H1 (cell line): ENCODE data around the gene PARD3. TPM values are rescaled to one million over a fixed set of nuclear protein-coding genes. Genes with fewer than 3 reads are reported as not detected.

ENCODE experiments used
- CTCF ChIA-PET: fragments of 300-600 bp; sonication (Branson Sonifier 250); formaldehyde crosslinking; loops from one replicate; lab custom pipeline; 2021; ENCODE audit not compliant: partially characterized antibody; lab: Charles Lee
- POLR2A ChIA-PET: fragments of 300-600 bp; sonication (Branson Sonifier 250); formaldehyde crosslinking; loops from one replicate; lab custom pipeline; 2021; ENCODE audit warnings: inconsistent platforms; ENCODE audit not compliant: partially characterized antibody; lab: Charles Lee
- DNase-seq, 2 experiments: peaks; one replicate each; pipeline versions ENCODE4 v3.0.0 to v3.0.0-alpha.2; 2010 to 2022; ENCODE audit warnings: low spot score in 2 of 2, low read depth in 1 of 2, mixed read lengths in 1 of 2
- FAIRE-seq: peaks from 2 replicates; lab custom pipeline; 2011; peaks lifted over from hg19 to GRCh38; lab: Jason Lieb, UNC
- H2AFZ ChIP-seq: 2 replicates; pipeline ENCODE4 v1.8.1; 2012; ENCODE audit warnings: low read length, inconsistent platforms
- H2AK5ac ChIP-seq: 2 replicates; pipeline ENCODE4 v1.6.1; 2013; ENCODE audit warnings: low read depth, low read length
- H2BK120ac ChIP-seq: replicated peaks from 2 replicates; pipeline ENCODE3; 2013; ENCODE audit warnings: low read depth, low read length, inconsistent platforms
- H2BK12ac ChIP-seq: 2 replicates; pipeline ENCODE4 v1.6.1; 2013; ENCODE audit warnings: low read depth, low read length
- H2BK15ac ChIP-seq: 2 replicates; pipeline ENCODE4 v1.6.1; 2013; ENCODE audit warnings: low read length
- H2BK20ac ChIP-seq: 2 replicates; pipeline ENCODE4 v1.6.1; 2013; ENCODE audit warnings: low read length
- H2BK5ac ChIP-seq: 2 replicates; pipeline ENCODE4 v1.6.1; 2013; ENCODE audit warnings: low read depth, low read length
- H3K14ac ChIP-seq: 2 replicates; pipeline ENCODE4 v1.6.1; 2013; ENCODE audit warnings: inconsistent platforms; ENCODE audit not compliant: insufficient read length
- H3K18ac ChIP-seq: 2 replicates; pipeline ENCODE4 v1.6.1; 2013; ENCODE audit warnings: low read length; ENCODE audit errors: extremely low read depth
- H3K23ac ChIP-seq: 2 replicates; pipeline ENCODE4 v1.6.1; 2013; ENCODE audit warnings: inconsistent platforms; ENCODE audit not compliant: insufficient read length
- H3K23me2 ChIP-seq: 2 replicates; pipeline ENCODE4 v1.6.1; 2013; ENCODE audit warnings: low read depth, low read length
- H3K27ac ChIP-seq: 2 replicates; pipeline ENCODE4 v1.6.1; 2011; ENCODE audit warnings: low read depth, low read length, inconsistent platforms
- H3K27me3 ChIP-seq, 4 experiments: replicated peaks in 1 of 4; 1 replicate in 1 of 4; 2 replicates in 3 of 4; pipeline versions ENCODE4 v1.6.1 to v1.8.1; 2011 to 2013; ENCODE audit warnings: low read length in 3 of 4, mild to moderate bottlenecking in 3 of 4, inconsistent platforms in 2 of 4, mixed read lengths in 2 of 4, moderate library complexity in 1 of 4; ENCODE audit not compliant: control insufficient read depth in 3 of 4, insufficient read depth in 3 of 4; ENCODE audit errors: extremely low read depth in 1 of 4
- H3K36me3 ChIP-seq, 4 experiments: 2 replicates each; pipeline versions ENCODE4 v1.6.1 to v1.8.1; 2011 to 2013; ENCODE audit warnings: mild to moderate bottlenecking in 4 of 4, low read length in 3 of 4, moderate library complexity in 2 of 4, control low read depth in 1 of 4, inconsistent platforms in 1 of 4; ENCODE audit not compliant: insufficient read depth in 4 of 4, control insufficient read depth in 2 of 4
- H3K4ac ChIP-seq: replicated peaks from 2 replicates; pipeline ENCODE3; 2013; ENCODE audit warnings: low read length, low read depth, mixed read lengths, inconsistent platforms; ENCODE audit not compliant: insufficient read length
- H3K4me1 ChIP-seq, 4 experiments: replicated peaks in 1 of 4; 1 replicate in 1 of 4; 2 replicates in 3 of 4; pipeline versions ENCODE4 v1.6.1 to v1.8.1; 2011 to 2013; ENCODE audit warnings: low read length in 3 of 4, inconsistent platforms in 2 of 4, mixed read lengths in 1 of 4; ENCODE audit not compliant: insufficient read depth in 4 of 4, control insufficient read depth in 3 of 4
- H3K4me2 ChIP-seq, 2 experiments: 2 replicates each; pipeline versions ENCODE4 v1.6.1 to v1.8.1; 2011 to 2013; ENCODE audit warnings: low read depth in 2 of 2, low read length in 2 of 2, control low read depth in 1 of 2, inconsistent platforms in 1 of 2, mild to moderate bottlenecking in 1 of 2; ENCODE audit not compliant: insufficient read depth in 1 of 2
- H3K4me3 ChIP-seq, 4 experiments: fragments of 200-600, 300-600 bp in 1 of 4; sonication (generic), shearing (Covaris generic), sonication (Bioruptor Twin) in 1 of 4; 2 replicates each; pipeline versions ENCODE4 v1.5.1 to v1.8.1; 2011 to 2016; ENCODE audit warnings: low read length in 4 of 4, low read depth in 3 of 4, control low read depth in 2 of 4, inconsistent platforms in 2 of 4, mild to moderate bottlenecking in 2 of 4, mixed read lengths in 1 of 4, moderate library complexity in 1 of 4; ENCODE audit not compliant: insufficient read depth in 2 of 4; ENCODE audit errors: extremely low read depth in 1 of 4
- H3K56ac ChIP-seq: replicated peaks from 2 replicates; pipeline ENCODE3; 2013; ENCODE audit warnings: low read depth, mild to moderate bottlenecking, mixed read lengths, low read length, inconsistent platforms; ENCODE audit not compliant: insufficient read length
- H3K79me1 ChIP-seq: 2 replicates; pipeline ENCODE4 v1.6.1; 2013; ENCODE audit warnings: low read depth, low read length, control low read depth
- H3K79me2 ChIP-seq, 2 experiments: 2 replicates each; pipeline versions ENCODE4 v1.6.1 to v1.8.1; 2012 to 2013; ENCODE audit warnings: low read length in 2 of 2, mild to moderate bottlenecking in 2 of 2, inconsistent platforms in 1 of 2; ENCODE audit not compliant: insufficient read depth in 2 of 2, control insufficient read depth in 1 of 2
- H3K9ac ChIP-seq, 4 experiments: replicated peaks in 1 of 4; 1 replicate in 1 of 4; 2 replicates in 3 of 4; pipeline versions ENCODE4 v1.6.1 to v1.8.1; 2011 to 2013; ENCODE audit warnings: low read depth in 3 of 4, low read length in 3 of 4, control low read depth in 2 of 4, mild to moderate bottlenecking in 2 of 4, moderate library complexity in 2 of 4, inconsistent platforms in 1 of 4; ENCODE audit errors: extremely low read depth in 1 of 4
- H3K9me3 ChIP-seq, 2 experiments: 2 replicates each; pipeline versions ENCODE4 v1.6.1 to v1.8.1; 2012 to 2013; ENCODE audit warnings: mild to moderate bottlenecking in 2 of 2, moderate library complexity in 2 of 2, control low read depth in 1 of 2, inconsistent platforms in 1 of 2, low read depth in 1 of 2, low read length in 1 of 2, mixed read lengths in 1 of 2; ENCODE audit not compliant: insufficient read depth in 2 of 2
- H4K20me1 ChIP-seq, 2 experiments: replicated peaks in 1 of 2; 2 replicates each; pipeline versions ENCODE3 to v1.8.1; 2011 to 2013; ENCODE audit warnings: inconsistent platforms in 2 of 2, low read length in 2 of 2, mild to moderate bottlenecking in 1 of 2; ENCODE audit not compliant: insufficient read depth in 2 of 2, control insufficient read depth in 1 of 2
- H4K5ac ChIP-seq: 2 replicates; pipeline ENCODE4 v1.6.1; 2013; ENCODE audit warnings: low read length, low read depth, mixed read lengths, inconsistent platforms; ENCODE audit not compliant: insufficient read length
- H4K8ac ChIP-seq: 2 replicates; pipeline ENCODE4 v1.8.0; 2013; ENCODE audit warnings: mild to moderate bottlenecking, moderate library complexity, low read length, inconsistent platforms; ENCODE audit not compliant: insufficient read depth; ENCODE audit errors: extremely low read depth
- H4K91ac ChIP-seq: replicated peaks from 2 replicates; pipeline ENCODE3; 2013; ENCODE audit warnings: low read length, mixed read lengths, inconsistent platforms; ENCODE audit not compliant: insufficient read length
- BRCA1 ChIP-seq: IDR thresholded peaks from 2 replicates; pipeline ENCODE4 v1.6.1; 2012; ENCODE audit warnings: low read depth, low read length, improper control_type of control experiment
- CEBPB ChIP-seq: IDR thresholded peaks from 2 replicates; pipeline ENCODE4 v1.6.1; 2012; ENCODE audit warnings: low read depth, low read length
- CHD1 ChIP-seq: IDR thresholded peaks from 2 replicates; pipeline ENCODE4 v1.6.1; 2012; ENCODE audit warnings: low read depth, low read length, improper control_type of control experiment
- CREB1 ChIP-seq: IDR thresholded peaks from 2 replicates; pipeline ENCODE4 v1.6.1; 2012; ENCODE audit warnings: inconsistent platforms
- GTF2F1 ChIP-seq: IDR thresholded peaks from 2 replicates; pipeline ENCODE4 v1.6.1; 2012; ENCODE audit warnings: low read depth, low read length, improper control_type of control experiment, borderline replicate concordance
- JUND ChIP-seq: IDR thresholded peaks from 2 replicates; pipeline ENCODE4 v1.6.1; 2011; ENCODE audit warnings: mild to moderate bottlenecking, improper control_type of control experiment, low read length
- POLR2A ChIP-seq, 2 experiments: IDR thresholded peaks; 1 replicate in 1 of 2; 2 replicates in 1 of 2; pipeline ENCODE4 v1.6.1; 2011; ENCODE audit warnings: low read depth in 2 of 2, low read length in 2 of 2, mild to moderate bottlenecking in 2 of 2; ENCODE audit errors: control extremely low read depth in 1 of 2
- POU5F1 ChIP-seq: IDR thresholded peaks from 2 replicates; pipeline ENCODE4 v1.6.1; 2011; ENCODE audit warnings: low read depth, mild to moderate bottlenecking, low read length, moderate library complexity
- RNF2 ChIP-seq: fragments of 200-900, 300-1000 bp; sonication (generic); IDR thresholded peaks from 2 replicates; pipeline ENCODE4 v1.7.1; 2016; ENCODE audit warnings: borderline replicate concordance, low read depth, mild to moderate bottlenecking, antibody characterized with exemption, low read length; ENCODE audit not compliant: poor library complexity, severe bottlenecking; ENCODE audit errors: missing control alignments
- ZNF274 ChIP-seq: IDR thresholded peaks from 2 replicates; pipeline ENCODE4 v1.7.0; 2012; ENCODE audit warnings: low read length, borderline replicate concordance; ENCODE audit errors: extremely low read depth
- WGBS, 2 experiments: shearing (Covaris generic) in 1 of 2; methylation state at CpG; one replicate each; pipeline versions ENCODE4 v1.1.6 to v1.1.7; 2013 to 2015; ENCODE audit warnings: low lambda C conversion rate in 2 of 2, mixed read lengths in 2 of 2, inconsistent platforms in 1 of 2, low coverage in 1 of 2, missing lambda C conversion rate in 1 of 2; ENCODE audit not compliant: insufficient replicate concordance in 2 of 2, insufficient coverage in 1 of 2, insufficient read length in 1 of 2; ENCODE audit errors: extremely low coverage in 1 of 2, missing lambda C conversion rate in 1 of 2; 5-methylcytosine and 5-hydroxymethylcytosine counted together
- polyA plus RNA-seq, 7 experiments: library from polyadenylated mRNA; depleted of rRNA in 3 of 7; stranded (reverse) in 5 of 7; unstranded in 2 of 7; fragments of >200 nt in 5 of 7; fragments of 200-250 nt in 2 of 7; gene quantifications; 1 replicate in 5 of 7; 2 replicates in 1 of 7; 4 replicates in 1 of 7; pipeline versions ENCODE4 v1.2.1 to v1.2.3, GENCODE V29; 2011 to 2013; ENCODE audit warnings: missing spikeins in 2 of 7, mixed read lengths in 2 of 7
- total RNA-seq: library from RNA; stranded (reverse); fragmentation: NEBNext Ultra II Directional; extraction: Animal tissue kit (Norgen Biotek cat#: 25700); gene quantifications from 2 replicates; pipeline ENCODE4 v1.2.1, GENCODE V29; 2021
- TF ChIP-seq, protein P1 (sequence below): IDR thresholded peaks from 2 replicates; pipeline ENCODE4 v1.6.1; 2011; ENCODE audit warnings: low read depth, mild to moderate bottlenecking, low read length; ENCODE audit not compliant: insufficient read depth
- TF ChIP-seq, protein P2 (sequence below): IDR thresholded peaks from 2 replicates; pipeline ENCODE4 v1.6.1; 2011; ENCODE audit warnings: low read length, improper control_type of control experiment

Gene PARD3
- total and polyA plus RNA-seq, 2 of the 8 experiments (the other 6 are each of a cell fraction or from before 2014, with no cell fraction given), result 19.7 to 49.1 TPM

DNA sequence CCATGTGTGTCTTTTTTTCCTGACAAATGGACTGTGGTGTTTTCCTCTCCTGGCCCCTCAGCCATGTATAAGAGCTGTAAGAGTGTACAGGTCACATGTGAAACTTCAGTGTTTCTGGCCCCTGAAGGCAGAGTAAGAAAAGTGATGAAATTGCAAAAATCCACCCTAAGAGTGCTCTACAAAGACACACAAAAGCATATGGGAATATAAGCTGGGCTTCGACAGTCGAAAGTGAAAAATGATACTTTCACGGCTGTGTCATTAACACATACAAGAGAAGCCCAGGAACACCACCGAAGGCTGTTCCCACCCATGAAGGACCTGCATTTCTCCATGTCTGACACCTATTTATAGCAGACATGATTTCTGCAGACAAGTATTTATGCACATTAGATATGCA lies 192.2 kb downstream of the PARD3 start:
- WGBS, 2 experiments, result 88% methylated on average over 4 of the region's 4 CpGs; no CpG with 5 or more reads in 1 of the 2 experiments
- no peak overlapping the region for H3K14ac ChIP-seq
- no peak overlapping the region for H2BK12ac ChIP-seq
- no peaks in the 10 kb centered on the region for H3K36me3 ChIP-seq
- no peak overlapping the region for H3K23ac ChIP-seq
- no peak overlapping the region for H2BK120ac ChIP-seq
- H3K79me1 ChIP-seq, result no peaks in the 10 kb centered on the region
- peaks cover 0 to 4% of the 10 kb centered on the region in 2 experiments for H4K20me1 ChIP-seq
- no peaks in the 10 kb centered on the region for H3K27me3 ChIP-seq
- H2BK5ac ChIP-seq, result no peak overlapping the region
- H3K18ac ChIP-seq, result no peak overlapping the region
- H3K4ac ChIP-seq, result no peak overlapping the region
- no peak overlapping the region for H2AK5ac ChIP-seq
- no peak for DNase-seq
- no peak overlapping the region for H2AFZ ChIP-seq
- no peak overlapping the region for H4K8ac ChIP-seq
- no peak overlapping the region for H3K9ac ChIP-seq
- H3K27ac ChIP-seq, result no peak overlapping the region
- CTCF ChIA-PET, result interaction anchor here (1.2 to 3.0 kb wide), 3 partner anchors 14 to 371 kb away, joined by 3 to 18 read pairs (median 3); no protein-coding TSS in a partner anchor
- POLR2A ChIA-PET, result no interaction called here
- no peak overlapping the region for H3K56ac ChIP-seq
- TF ChIP-seq CEBPB (no peak), BRCA1 (no peak), POLR2A (IDR thresholded peaks at IDR 0.05; ENCODE audit: control extremely low read depth in 1 of 2, low read depth in 2 of 2, low read length in 2 of 2) (no peak), GTF2F1 (no peak), CREB1 (no peak), RNF2 (no peak), POU5F1 (no peak), CHD1 (no peak), JUND (no peak), ZNF274 (no peak)
- TF ChIP-seq, protein P1, sequence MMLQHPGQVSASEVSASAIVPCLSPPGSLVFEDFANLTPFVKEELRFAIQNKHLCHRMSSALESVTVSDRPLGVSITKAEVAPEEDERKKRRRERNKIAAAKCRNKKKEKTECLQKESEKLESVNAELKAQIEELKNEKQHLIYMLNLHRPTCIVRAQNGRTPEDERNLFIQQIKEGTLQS, result no peak
- TF ChIP-seq, protein P2, sequence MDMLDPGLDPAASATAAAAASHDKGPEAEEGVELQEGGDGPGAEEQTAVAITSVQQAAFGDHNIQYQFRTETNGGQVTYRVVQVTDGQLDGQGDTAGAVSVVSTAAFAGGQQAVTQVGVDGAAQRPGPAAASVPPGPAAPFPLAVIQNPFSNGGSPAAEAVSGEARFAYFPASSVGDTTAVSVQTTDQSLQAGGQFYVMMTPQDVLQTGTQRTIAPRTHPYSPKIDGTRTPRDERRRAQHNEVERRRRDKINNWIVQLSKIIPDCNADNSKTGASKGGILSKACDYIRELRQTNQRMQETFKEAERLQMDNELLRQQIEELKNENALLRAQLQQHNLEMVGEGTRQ, result no peak
- H3K9me3 ChIP-seq, result no peaks in the 10 kb centered on the region
- peaks cover 0 to 22% of the 10 kb centered on the region in 2 experiments; a peak in 2 of 4 replicates for H3K79me2 ChIP-seq
- no peak overlapping the region for H3K4me3 ChIP-seq
- no peak overlapping the region for H2BK20ac ChIP-seq
- no peak for FAIRE-seq
- H4K91ac ChIP-seq, result no peak overlapping the region
- no peaks in the 10 kb centered on the region for H3K23me2 ChIP-seq
- no peak overlapping the region for H4K5ac ChIP-seq
- H3K4me1 ChIP-seq, result peaks cover 0 to 5% (median 3%) of the 10 kb centered on the region in 4 experiments; a peak in 2 of 7 replicates
- no peak overlapping the region for H3K4me2 ChIP-seq
- no peak overlapping the region for H2BK15ac ChIP-seq
